AG09319 (cell line): Measurements from ENCODE around the gene STIMATE.

Experiments used
- DNase-seq: peaks from one replicate; pipeline ENCODE4 v3.0.0-alpha.2; 2010; ENCODE audit warnings: low read depth; ENCODE audit errors: extremely low read depth
- TF ChIP-seq, protein P1 (sequence below): IDR thresholded peaks from 2 replicates; pipeline ENCODE4 v1.5.1; 2011; ENCODE audit warnings: low read depth, mild to moderate bottlenecking, inconsistent platforms, low read length, moderate library complexity

Gene STIMATE

DNA sequence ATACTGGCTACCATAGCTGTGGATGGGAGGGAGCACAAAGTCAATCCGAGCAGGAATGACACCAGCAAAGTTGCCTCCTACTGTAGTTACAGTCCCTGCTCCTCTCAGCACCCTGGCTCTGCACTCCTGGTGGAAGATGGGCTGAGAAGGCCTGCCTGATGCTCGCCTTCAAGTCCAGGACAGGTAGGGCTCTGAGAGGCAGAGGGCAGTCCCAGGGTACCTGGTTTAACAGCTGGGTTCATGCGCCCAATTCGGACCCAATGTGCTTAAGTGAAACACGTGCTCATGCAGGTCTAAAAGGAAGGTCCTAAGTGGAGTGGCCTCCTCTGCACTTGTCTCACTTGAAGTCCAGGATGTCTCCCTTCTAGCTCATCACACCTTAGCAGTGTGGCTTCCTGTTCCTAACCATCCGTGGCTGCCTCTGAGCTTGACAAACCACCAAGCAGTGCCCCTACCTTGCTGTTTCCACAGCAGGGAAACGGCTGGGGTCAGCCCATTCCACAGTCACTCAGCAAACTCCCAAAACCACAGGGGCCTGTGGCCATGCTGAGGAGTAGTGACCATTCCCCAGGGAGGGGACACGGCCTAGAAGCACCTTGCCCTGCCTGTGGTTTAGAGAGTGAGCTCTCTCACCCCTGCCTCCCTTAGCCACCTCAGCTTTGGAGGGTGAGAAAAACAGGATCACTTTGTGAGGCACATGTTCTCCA, 58.6 kb downstream of the STIMATE start:
- TF ChIP-seq, protein P1, sequence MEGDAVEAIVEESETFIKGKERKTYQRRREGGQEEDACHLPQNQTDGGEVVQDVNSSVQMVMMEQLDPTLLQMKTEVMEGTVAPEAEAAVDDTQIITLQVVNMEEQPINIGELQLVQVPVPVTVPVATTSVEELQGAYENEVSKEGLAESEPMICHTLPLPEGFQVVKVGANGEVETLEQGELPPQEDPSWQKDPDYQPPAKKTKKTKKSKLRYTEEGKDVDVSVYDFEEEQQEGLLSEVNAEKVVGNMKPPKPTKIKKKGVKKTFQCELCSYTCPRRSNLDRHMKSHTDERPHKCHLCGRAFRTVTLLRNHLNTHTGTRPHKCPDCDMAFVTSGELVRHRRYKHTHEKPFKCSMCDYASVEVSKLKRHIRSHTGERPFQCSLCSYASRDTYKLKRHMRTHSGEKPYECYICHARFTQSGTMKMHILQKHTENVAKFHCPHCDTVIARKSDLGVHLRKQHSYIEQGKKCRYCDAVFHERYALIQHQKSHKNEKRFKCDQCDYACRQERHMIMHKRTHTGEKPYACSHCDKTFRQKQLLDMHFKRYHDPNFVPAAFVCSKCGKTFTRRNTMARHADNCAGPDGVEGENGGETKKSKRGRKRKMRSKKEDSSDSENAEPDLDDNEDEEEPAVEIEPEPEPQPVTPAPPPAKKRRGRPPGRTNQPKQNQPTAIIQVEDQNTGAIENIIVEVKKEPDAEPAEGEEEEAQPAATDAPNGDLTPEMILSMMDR: no peak
- DNase-seq: no peak

DNA sequence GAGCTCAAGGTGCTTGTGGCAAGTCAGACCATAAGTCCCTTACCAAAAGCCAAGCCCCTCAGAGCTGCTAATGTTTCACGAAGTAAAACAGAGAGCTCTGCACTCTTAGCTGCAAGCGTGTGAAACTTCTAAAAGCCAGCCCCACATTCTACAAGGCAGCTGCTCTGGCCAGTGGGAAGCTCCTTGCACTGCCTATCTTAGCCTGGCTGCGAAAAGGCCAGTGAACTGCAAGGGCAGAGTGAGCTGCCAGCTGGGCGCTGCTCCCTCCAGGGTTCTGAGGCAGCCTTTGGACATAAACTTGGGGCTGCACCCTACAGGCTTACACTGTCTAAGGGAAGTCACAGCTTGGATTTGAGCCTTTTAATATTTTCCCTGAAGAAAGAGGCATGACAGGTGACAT, 60.4 kb downstream of the STIMATE start:
- no peak for DNase-seq
- TF ChIP-seq, protein P1: no peak

DNA sequence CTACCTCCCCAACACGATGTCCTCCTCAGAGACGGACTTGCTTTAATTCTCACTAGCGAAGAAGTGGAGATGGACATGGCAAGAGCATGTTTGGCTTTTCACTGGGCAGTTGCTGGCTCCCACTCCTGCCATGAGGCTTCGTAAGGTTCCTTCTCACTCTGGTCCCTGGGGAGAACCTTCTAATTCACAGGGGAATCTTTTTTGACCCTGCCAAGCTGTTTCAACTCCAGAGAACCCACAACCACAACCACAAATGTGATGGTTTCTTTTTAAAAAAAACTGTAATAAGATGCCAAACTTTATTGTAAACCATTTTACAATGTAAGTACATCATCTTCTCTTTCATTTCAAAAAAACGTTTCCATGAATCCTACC, 60.9 kb downstream of the STIMATE start:
- TF ChIP-seq, protein P1: no peak
- no peak for DNase-seq

DNA sequence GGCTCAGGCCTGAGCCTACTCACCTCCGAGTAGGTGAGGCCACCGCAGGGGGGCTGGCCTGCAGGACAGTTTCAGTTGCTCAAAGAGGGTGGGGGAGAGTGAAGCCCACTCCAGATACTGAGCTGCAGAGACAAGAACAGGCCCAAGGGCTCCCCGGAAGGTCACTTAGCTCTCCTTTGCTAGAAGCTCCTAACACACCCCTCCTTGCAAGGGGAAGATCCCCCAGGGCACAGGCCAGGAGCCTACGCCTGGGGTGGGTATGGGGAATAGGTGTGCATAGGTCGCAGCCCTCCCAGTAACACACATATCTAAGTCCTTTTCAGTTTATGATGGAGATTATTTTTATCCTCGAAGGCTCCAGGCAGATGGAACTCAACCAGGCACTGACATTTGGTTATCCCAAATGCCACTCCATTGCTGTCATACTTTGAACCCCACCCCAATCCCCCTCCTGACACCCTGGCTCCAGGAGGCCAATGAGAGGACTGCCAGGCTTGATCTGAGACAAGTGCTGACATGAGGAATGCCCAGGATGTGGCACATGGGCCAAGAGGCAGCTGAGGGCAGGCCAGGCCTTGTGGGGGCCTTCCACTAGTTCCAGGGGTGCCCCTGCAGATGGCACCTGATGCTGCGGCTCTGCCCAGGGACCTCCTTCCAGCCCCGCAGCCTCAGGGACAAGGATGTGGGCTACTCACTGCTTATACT, 61.4 kb downstream of the STIMATE start:
- TF ChIP-seq, protein P1: no peak
- no peak for DNase-seq

DNA sequence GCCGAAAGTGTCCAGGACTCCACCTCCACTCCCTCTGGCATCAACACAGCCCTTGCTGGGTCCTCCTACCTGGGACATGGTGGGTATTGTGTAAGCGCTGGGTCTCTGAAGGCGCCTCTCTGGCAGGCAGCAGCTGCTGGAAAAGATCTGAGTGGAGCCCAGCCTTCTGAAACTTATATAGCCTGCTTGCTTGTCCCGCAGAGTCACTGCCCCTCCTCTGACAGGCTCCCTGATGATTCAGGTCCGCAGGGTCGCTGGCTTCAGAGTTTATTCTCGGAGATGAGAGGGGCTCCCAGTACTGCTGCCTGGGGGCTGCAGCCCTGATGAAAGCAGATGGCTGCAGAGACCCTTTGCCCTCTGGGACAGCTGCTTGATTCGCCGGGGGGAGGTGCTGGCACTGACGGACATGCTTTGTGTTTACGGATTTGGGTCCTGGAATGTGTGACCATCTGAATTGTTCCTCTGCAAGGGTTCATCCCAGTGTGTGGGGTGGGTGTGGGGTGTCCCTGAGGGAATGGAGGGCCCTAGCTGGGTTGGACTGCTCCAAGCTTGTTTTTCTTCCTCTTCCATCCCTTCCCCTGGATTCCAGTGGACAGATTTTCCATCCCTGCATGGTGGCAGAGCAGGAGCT, 62.4 kb downstream of the STIMATE start, which contains the start of gene MUSTN1:
Gene MUSTN1, minus strand, starts transcription at position 149 of the 631 bp plus-strand sequence. Its CDS starts 71 bp downstream, at position 78.
- TF ChIP-seq, protein P1: no peak
- DNase-seq: no peak

DNA sequence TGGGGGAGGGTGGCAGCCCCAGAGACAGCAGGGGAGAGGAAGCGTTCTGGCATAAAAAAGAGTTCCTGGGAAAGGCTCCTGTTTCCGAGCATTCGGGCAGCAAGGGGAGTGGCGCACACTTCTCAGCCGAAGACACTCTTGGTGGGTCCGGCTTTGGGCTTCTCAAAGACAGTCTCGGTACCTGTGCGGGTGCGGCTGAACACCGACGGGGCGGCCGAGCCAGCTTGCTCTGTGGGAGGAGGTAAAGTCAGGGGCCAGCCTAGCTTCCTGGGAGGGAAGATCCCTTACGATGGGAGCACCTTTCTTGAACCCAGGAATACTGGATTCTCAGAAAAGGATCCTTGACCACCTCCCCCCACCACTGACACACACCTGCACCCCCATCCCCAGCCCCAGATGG, 64.1 kb downstream of the STIMATE start:
- TF ChIP-seq, protein P1: no peak
- no peak for DNase-seq
